Sigmoid colon (tissue), 7 donors: ENCODE data around the gene PTPN9. TPM values are rescaled to one million over a fixed set of nuclear protein-coding genes. Genes with fewer than 3 reads are reported as not detected.
"Not testable (repeated sequence)": the region's sequence is repeated elsewhere in the genome, so short reads cannot be mapped to it uniquely, and the experiment has no call there.

Source experiments
- DNase-seq: peaks from one replicate; pipeline ENCODE4 v3.0.0-alpha.2; 2019
- H3K27ac ChIP-seq, 4 donors: fragments of 200-600 bp; sonication (generic); one replicate each; pipeline ENCODE4 v1.5.1; 2016 to 2019; ENCODE audit warnings: mild to moderate bottlenecking in 1 of 4
- H3K27me3 ChIP-seq, 3 donors: fragments of 200-600 bp; sonication (generic); one replicate each; pipeline ENCODE4 v1.5.1; 2019; ENCODE audit warnings: mild to moderate bottlenecking in 1 of 3
- H3K36me3 ChIP-seq, 4 donors: fragments of 200-600 bp; sonication (generic); one replicate each; pipeline ENCODE4 v1.5.1; 2016 to 2019
- H3K4me1 ChIP-seq, 4 donors: fragments of 200-600 bp; sonication (generic); one replicate each; pipeline ENCODE4 v1.5.1; 2017 to 2019
- H3K4me3 ChIP-seq, 4 donors: fragments of 200-600 bp; sonication (generic); one replicate each; pipeline ENCODE4 v1.5.1; 2017 to 2019; ENCODE audit warnings: mild to moderate bottlenecking in 2 of 4, moderate library complexity in 1 of 4
- H3K9me3 ChIP-seq, 4 donors: fragments of 200-600 bp in 3 of 4; sonication (generic) in 3 of 4; one replicate each; pipeline versions ENCODE4 v1.5.1 to v1.6.1; 2013 to 2019
- EP300 ChIP-seq, 4 donors: sonication (generic); formaldehyde crosslinking; IDR thresholded peaks; one replicate each; pipeline ENCODE4 v1.6.1; 2017; ENCODE audit warnings: antibody characterized with exemption in 4 of 4
- POLR2A ChIP-seq, 2 donors: fragments of 450-650 bp; IDR thresholded peaks; one replicate each; pipeline ENCODE4 v1.6.1; 2016; ENCODE audit warnings: antibody characterized with exemption in 2 of 2, mild to moderate bottlenecking in 2 of 2, moderate library complexity in 2 of 2
- POLR2AphosphoS5 ChIP-seq, 4 donors: sonication (generic); formaldehyde crosslinking; IDR thresholded peaks; one replicate each; pipeline ENCODE4 v1.6.1; 2017; ENCODE audit warnings: antibody characterized with exemption in 4 of 4
- WGBS, 2 donors: extraction: QIAGEN DNeasy Blood & Tissue Kit; methylation state at CpG; one replicate each; pipeline ENCODE4 v1.1.7; 2013; 5-methylcytosine and 5-hydroxymethylcytosine counted together
- intact Hi-C: fragments of 100-400 bp; cut with DNase I; formaldehyde crosslinking; loops from one replicate; pipeline ENCODE4 v1.15.1; 2023
- polyA plus RNA-seq, 3 donors: library from polyadenylated mRNA; stranded (reverse); fragments of 200-250 nt; gene quantifications; one replicate each; pipeline ENCODE4 v1.2.3, GENCODE V29; 2013
- total RNA-seq, 4 donors: library from RNA; depleted of rRNA; stranded (reverse); fragments of >200 nt; gene quantifications; one replicate each; pipeline ENCODE4 v1.1.0, GENCODE V29; 2016
- TF ChIP-seq, protein P1 (sequence below), 4 experiments: fragments of 450-650 bp in 3 of 4; fragments of 200-600 bp in 1 of 4; IDR thresholded peaks; one replicate each; pipeline ENCODE4 v1.5.1; 2016 to 2019; ENCODE audit warnings: antibody characterized with exemption in 4 of 4, mild to moderate bottlenecking in 3 of 4, moderate library complexity in 2 of 4
- donor health status: healthy with polysubstance abuse.
- donor health status: Bipolar disorder and iron deficiency.
- donor health status: healthy.

PTPN9 gene
- total and polyA plus RNA-seq, 7 donors = 12.2 to 23.1 (median 19.8) TPM

DNA sequence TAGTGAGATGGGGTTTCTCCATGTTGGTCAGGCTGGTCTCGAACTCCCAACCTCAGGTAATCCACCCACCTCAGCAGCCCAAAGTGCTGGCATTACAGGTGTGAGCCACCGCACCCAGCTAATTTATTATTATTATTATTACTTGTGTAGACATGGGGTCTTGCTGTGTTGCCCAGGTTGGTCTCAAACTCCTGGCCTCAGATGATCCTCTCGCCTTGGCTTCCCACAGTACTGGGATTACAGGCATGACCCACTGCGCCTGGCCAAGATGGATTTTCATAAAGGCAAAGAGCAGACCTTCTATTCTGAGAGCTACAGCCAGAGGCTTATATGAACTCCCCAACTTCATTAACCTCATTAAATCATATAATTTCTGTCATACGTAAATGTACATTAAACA is 17.2 kb downstream of the PTPN9 start:
- H3K27ac ChIP-seq = no peak overlapping the region

DNA sequence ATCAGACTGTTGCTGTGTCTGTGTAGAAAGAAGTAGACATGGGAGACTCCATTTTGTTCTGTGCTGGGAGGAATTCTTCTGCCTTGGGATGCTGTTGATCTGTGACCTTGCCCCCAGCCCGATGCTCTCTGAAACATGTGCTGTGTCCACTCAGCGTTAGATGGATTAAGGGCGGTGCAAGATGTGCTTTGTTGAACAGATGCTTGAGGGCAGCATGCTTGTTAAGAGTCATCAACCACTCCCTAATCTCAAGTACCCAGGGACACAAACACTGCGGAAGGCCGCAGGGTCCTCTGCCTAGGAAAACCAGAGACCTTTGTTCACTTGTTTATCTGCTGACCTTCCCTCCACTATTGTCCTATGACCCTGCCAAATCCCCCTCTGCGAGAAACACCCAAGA is 19.8 kb downstream of the PTPN9 start:
- intact Hi-C loops, DNase-seq, H3K4me3 ChIP-seq, H3K36me3 ChIP-seq, H3K4me1 ChIP-seq, H3K27ac ChIP-seq, H3K9me3 ChIP-seq, H3K27me3 ChIP-seq: not testable (repeated sequence)
- 92 to 93% methylated on average over 6 of the region's 6 CpGs for WGBS, 2 donors

More for the DNA sequence above, 17.2 kb downstream of the PTPN9 start:
- intact Hi-C loops = no loop called here
- no peak for DNase-seq
- no peak for TF ChIP-seq EP300 (IDR thresholded peaks at IDR 0.05)
- no peak for TF ChIP-seq POLR2AphosphoS5 (IDR thresholded peaks at IDR 0.05)
- TF ChIP-seq, protein P1, sequence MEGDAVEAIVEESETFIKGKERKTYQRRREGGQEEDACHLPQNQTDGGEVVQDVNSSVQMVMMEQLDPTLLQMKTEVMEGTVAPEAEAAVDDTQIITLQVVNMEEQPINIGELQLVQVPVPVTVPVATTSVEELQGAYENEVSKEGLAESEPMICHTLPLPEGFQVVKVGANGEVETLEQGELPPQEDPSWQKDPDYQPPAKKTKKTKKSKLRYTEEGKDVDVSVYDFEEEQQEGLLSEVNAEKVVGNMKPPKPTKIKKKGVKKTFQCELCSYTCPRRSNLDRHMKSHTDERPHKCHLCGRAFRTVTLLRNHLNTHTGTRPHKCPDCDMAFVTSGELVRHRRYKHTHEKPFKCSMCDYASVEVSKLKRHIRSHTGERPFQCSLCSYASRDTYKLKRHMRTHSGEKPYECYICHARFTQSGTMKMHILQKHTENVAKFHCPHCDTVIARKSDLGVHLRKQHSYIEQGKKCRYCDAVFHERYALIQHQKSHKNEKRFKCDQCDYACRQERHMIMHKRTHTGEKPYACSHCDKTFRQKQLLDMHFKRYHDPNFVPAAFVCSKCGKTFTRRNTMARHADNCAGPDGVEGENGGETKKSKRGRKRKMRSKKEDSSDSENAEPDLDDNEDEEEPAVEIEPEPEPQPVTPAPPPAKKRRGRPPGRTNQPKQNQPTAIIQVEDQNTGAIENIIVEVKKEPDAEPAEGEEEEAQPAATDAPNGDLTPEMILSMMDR (IDR thresholded peaks at IDR 0.05) = no peak
- no peak for TF ChIP-seq POLR2A (IDR thresholded peaks at IDR 0.05)
- Histone ChIP-seq H3K36me3 (no peaks in the 10 kb centered on the region), H3K27me3 (no peaks in the 10 kb centered on the region), H3K4me3 (no peak overlapping the region), H3K9me3 (no peaks in the 10 kb centered on the region), H3K4me1 (no peaks in the 10 kb centered on the region)
- 96 to 98% methylated on average over 5 of the region's 5 CpGs for WGBS, 2 donors

DNA sequence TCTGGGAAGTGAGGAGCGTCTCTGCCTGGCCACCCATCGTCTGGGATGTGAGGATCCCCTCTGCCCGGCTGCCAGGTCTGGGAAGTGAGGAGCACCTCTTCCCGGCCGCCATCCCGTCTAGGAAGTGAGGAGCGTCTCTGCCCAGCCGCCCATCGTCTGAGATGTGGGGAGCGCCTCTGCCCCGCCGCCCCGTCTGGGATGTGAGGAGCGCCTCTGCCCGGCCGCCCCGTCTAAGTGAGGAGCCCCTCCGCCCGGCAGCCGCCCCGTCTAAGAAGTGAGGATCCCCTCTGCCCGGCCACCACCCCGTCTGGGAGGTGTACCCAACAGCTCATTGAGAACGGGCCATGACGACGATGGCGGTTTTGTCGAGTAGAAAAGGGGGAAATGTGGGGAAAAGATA is 20.2 kb downstream of the PTPN9 start:
- WGBS, 2 donors = 94% methylated on average over 27 to 28 of the region's 28 CpGs
- H3K4me1 ChIP-seq, H3K36me3 ChIP-seq, H3K27me3 ChIP-seq, H3K9me3 ChIP-seq, DNase-seq, H3K4me3 ChIP-seq, H3K27ac ChIP-seq, intact Hi-C loops: not testable (repeated sequence)

DNA sequence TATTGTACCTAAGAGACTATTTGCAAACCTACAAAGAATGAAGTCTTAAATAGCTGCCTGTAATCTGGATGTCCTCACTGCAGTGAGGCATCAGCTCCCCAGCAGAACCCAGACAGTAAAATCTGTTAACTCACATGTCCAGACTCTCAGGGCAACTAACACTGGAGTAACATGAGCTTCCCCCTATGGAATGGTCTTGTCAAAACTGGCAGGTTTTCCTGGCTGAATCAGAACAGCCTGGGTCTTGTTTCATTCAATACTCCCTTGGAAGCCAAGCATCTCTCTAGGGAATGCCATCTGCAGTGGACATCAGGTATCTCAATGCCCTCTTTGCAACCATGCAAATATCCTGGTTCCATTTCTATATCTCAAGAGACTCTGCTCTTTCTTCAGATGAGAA is 24.4 kb downstream of the PTPN9 start:
- no peaks in the 10 kb centered on the region for H3K4me1 ChIP-seq
- intact Hi-C loops = no loop called here
- H3K27me3 ChIP-seq = no peaks in the 10 kb centered on the region
- no peak overlapping the region for H3K27ac ChIP-seq
- H3K9me3 ChIP-seq = no peaks in the 10 kb centered on the region
- TF ChIP-seq POLR2A (IDR thresholded peaks at IDR 0.05) = no peak
- TF ChIP-seq, protein P1 (IDR thresholded peaks at IDR 0.05) = no peak
- no peak for TF ChIP-seq POLR2AphosphoS5 (IDR thresholded peaks at IDR 0.05)
- no peak for TF ChIP-seq EP300 (IDR thresholded peaks at IDR 0.05)
- DNase-seq = no peak
- no peak overlapping the region for H3K4me3 ChIP-seq
- H3K36me3 ChIP-seq = no peaks in the 10 kb centered on the region

DNA sequence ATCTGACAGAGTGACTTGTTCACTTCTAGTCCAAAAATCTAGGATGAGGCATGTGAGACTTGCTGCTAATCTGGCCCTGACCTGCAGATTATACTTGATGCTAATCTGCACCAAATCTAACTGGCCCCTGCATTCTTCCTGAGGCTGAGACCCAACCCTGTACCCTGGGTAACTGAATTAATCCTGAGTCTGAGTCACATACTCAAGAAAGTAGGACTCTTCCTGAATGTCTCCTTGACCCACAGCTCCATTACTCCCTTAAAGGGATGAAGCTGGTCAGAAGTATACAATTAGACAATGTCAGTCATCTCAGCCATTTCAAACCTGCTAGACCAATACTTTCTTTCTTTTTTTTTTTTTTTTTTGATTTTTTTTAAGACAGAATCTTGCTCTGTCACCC is 25.5 kb downstream of the PTPN9 start:
- intact Hi-C loops = no loop called here
- Histone ChIP-seq H3K36me3 (no peaks in the 10 kb centered on the region), H3K4me3 (no peak overlapping the region), H3K9me3 (no peaks in the 10 kb centered on the region), H3K27me3 (no peaks in the 10 kb centered on the region), H3K27ac (no peak overlapping the region), H3K4me1 (no peaks in the 10 kb centered on the region)
- TF ChIP-seq POLR2AphosphoS5 (IDR thresholded peaks at IDR 0.05) (no peak), EP300 (IDR thresholded peaks at IDR 0.05) (no peak), POLR2A (IDR thresholded peaks at IDR 0.05) (no peak)
- TF ChIP-seq, protein P1 (IDR thresholded peaks at IDR 0.05) = no peak
- no peak for DNase-seq

DNA sequence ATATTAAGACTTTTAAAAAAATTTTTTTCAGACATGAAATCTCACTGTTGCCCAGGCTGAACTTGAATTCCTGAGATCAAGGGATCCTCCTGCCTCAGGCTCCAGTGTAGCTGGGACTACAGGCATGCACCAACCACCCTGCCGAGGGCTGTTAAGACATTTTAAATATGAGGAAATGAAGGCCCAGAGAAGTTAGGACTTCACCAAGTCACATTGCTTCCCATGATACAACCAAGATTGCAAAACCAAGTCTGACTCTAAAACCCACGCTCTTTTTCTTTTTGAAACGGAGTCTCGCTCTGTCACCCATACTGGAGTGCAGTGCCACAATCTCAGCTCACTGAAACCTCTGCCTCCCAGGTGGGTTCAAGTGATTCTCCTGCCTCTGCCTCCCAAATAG is 28.0 kb downstream of the PTPN9 start:
- H3K27ac ChIP-seq = no peak overlapping the region
- TF ChIP-seq POLR2A (IDR thresholded peaks at IDR 0.05) (no peak), POLR2AphosphoS5 (IDR thresholded peaks at IDR 0.05) (no peak), EP300 (IDR thresholded peaks at IDR 0.05) (no peak)
- TF ChIP-seq, protein P1 (IDR thresholded peaks at IDR 0.05) = no peak
- no peaks in the 10 kb centered on the region for H3K4me1 ChIP-seq
- no peak for DNase-seq
- H3K9me3 ChIP-seq = no peaks in the 10 kb centered on the region
- 90 to 91% methylated on average over 4 of the region's 4 CpGs for WGBS, 2 donors
- intact Hi-C loops = no loop called here
- H3K27me3 ChIP-seq = no peaks in the 10 kb centered on the region
- H3K36me3 ChIP-seq = no peaks in the 10 kb centered on the region
- H3K4me3 ChIP-seq = no peak overlapping the region
